Kidney (tissue), 14 donors: ENCODE data around the gene SPINK7. TPM values are rescaled to one million over a fixed set of nuclear protein-coding genes. Genes with fewer than 3 reads are reported as not detected.

Source experiments
- DNase-seq, 5 donors: peaks; one replicate each; pipeline ENCODE4 v3.0.0-alpha.2; 2013 to 2020
- FAIRE-seq: peaks from 2 replicates; lab custom pipeline; 2012; peaks lifted over from hg19 to GRCh38; lab: Jason Lieb, UNC
- H3K27ac ChIP-seq, 2 donors: one replicate each; pipeline ENCODE4 v1.7.0; 2013; ENCODE audit warnings: low read depth in 2 of 2, low read length in 2 of 2, inconsistent platforms in 1 of 2
- H3K27me3 ChIP-seq: one replicate; pipeline ENCODE4 v1.7.1; 2013; ENCODE audit warnings: low read length, inconsistent platforms; ENCODE audit not compliant: control insufficient read depth, insufficient read depth
- H3K36me3 ChIP-seq, 3 donors: one replicate each; pipeline versions ENCODE4 v1.7.0 to v1.7.1; 2013; ENCODE audit warnings: low read length in 3 of 3, control low read depth in 1 of 3, inconsistent platforms in 1 of 3; ENCODE audit not compliant: insufficient read depth in 3 of 3, control insufficient read depth in 2 of 3
- H3K4me1 ChIP-seq, 3 donors: one replicate each; pipeline versions ENCODE4 v1.7.0 to v1.7.1; 2013; ENCODE audit warnings: low read length in 3 of 3, inconsistent platforms in 1 of 3, low read depth in 1 of 3; ENCODE audit not compliant: control insufficient read depth in 2 of 3, insufficient read depth in 2 of 3
- H3K4me3 ChIP-seq, 3 donors: one replicate each; pipeline versions ENCODE4 v1.7.0 to v1.8.1; 2013; ENCODE audit warnings: low read length in 3 of 3, control low read depth in 1 of 3, inconsistent platforms in 1 of 3
- H3K9ac ChIP-seq, 3 donors: one replicate each; pipeline versions ENCODE4 v1.7.0 to v1.7.1; 2013; ENCODE audit warnings: low read length in 3 of 3, control low read depth in 1 of 3, inconsistent platforms in 1 of 3
- H3K9me3 ChIP-seq, 3 donors: one replicate each; pipeline versions ENCODE4 v1.7.0 to v1.7.1; 2013; ENCODE audit warnings: low read length in 3 of 3, control low read depth in 1 of 3, inconsistent platforms in 1 of 3; ENCODE audit not compliant: control insufficient read depth in 2 of 3, insufficient read depth in 1 of 3
- intact Hi-C: fragments of 100-400 bp; cut with DNase I; formaldehyde crosslinking; loops from one replicate; pipeline ENCODE4 v1.11.1; 2022
- polyA plus RNA-seq: library from polyadenylated mRNA; stranded (reverse); fragments of 350-450 nt; fragmentation: Illumina TruSeq; extraction: RNeasy Lipid Tissue Mini Kit (QIAGEN cat#74804); gene quantifications from one replicate; pipeline ENCODE4 v1.2.3, GENCODE V29; 2014; ENCODE audit warnings: low read depth, low replicate concordance; ENCODE audit not compliant: insufficient read depth
- total RNA-seq: library from RNA; stranded (reverse); fragmentation: NEBNext Ultra II Directional; extraction: Animal tissue kit (Norgen Biotek cat#: 25700); gene quantifications from one replicate; pipeline ENCODE4 v1.2.1, GENCODE V29; 2021
- TF ChIP-seq, protein P1 (sequence below): IDR thresholded peaks from 3 replicates; pipeline ENCODE4 v1.5.1; 2012; ENCODE audit warnings: mild to moderate bottlenecking, moderate library complexity, borderline replicate concordance; ENCODE audit not compliant: insufficient read depth; ENCODE audit errors: extremely low read depth
- donor health status: control.
- donor health status: control.
- donor health status: control.
- donor health status: control.
- donor health status: control.
- donor health status: DM: yes; HTN: yes; CAD: no.
- donor health status: Normal renal cell carcinoma (clear cell type).

The SPINK7 gene
- total and polyA plus RNA-seq, 2 donors from 2014 or later, result 1.8 TPM; not detected in 1

DNA sequence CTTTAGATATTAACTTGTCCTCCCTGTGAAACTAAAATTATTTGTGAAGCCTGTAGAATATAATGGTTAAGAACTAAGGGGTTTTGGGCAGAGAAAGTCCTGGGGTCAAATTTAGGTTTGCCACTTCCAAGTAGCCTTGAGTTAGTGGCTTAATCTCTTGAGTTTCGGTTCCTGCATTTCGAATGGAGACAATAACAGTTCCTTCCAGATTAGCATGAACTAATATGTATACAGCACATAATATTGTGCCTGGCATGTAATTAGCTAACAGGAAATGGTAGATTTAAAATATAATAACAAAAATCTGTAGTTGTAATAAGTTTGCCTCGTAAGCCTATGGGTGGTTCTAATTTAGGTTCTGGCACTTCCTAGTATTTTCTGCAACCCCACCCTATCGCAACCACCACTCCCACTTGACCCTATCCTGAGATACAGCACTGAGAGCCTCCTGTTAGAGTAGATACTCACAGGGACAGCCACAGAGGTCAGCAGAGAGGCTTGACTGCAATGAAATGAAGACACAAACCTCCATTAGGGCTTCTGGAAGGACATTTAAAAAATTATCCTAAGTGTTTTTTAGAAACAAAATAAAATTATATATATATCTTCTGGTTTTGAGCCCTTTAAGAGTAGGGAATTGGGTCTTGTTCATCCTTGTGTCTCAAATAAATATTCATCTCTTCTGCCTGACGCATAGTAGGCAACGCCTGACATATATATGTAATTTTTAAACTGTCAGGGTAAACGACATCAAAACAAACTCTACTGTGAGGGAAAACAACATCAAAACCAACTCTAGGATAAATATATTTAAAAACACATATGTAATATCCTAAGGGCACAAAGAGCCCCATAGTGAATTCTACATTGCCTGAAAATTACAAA is 31.6 kb downstream of the SPINK7 start:
- no peaks in the 10 kb centered on the region for H3K36me3 ChIP-seq
- H3K27ac ChIP-seq, result no peak overlapping the region
- no peak overlapping the region for H3K4me3 ChIP-seq
- no peak for FAIRE-seq
- no peaks in the 10 kb centered on the region for H3K27me3 ChIP-seq
- H3K9ac ChIP-seq, result no peak overlapping the region
- no peaks in the 10 kb centered on the region for H3K4me1 ChIP-seq
- TF ChIP-seq, protein P1, sequence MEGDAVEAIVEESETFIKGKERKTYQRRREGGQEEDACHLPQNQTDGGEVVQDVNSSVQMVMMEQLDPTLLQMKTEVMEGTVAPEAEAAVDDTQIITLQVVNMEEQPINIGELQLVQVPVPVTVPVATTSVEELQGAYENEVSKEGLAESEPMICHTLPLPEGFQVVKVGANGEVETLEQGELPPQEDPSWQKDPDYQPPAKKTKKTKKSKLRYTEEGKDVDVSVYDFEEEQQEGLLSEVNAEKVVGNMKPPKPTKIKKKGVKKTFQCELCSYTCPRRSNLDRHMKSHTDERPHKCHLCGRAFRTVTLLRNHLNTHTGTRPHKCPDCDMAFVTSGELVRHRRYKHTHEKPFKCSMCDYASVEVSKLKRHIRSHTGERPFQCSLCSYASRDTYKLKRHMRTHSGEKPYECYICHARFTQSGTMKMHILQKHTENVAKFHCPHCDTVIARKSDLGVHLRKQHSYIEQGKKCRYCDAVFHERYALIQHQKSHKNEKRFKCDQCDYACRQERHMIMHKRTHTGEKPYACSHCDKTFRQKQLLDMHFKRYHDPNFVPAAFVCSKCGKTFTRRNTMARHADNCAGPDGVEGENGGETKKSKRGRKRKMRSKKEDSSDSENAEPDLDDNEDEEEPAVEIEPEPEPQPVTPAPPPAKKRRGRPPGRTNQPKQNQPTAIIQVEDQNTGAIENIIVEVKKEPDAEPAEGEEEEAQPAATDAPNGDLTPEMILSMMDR, result no peak
- intact Hi-C loops, result no loop called here
- DNase-seq, result no peak
- H3K9me3 ChIP-seq, result no peaks in the 10 kb centered on the region

- no peaks in the 10 kb centered on the region for H3K4me1 ChIP-seq
- no peak overlapping the region for H3K27ac ChIP-seq
- FAIRE-seq (no peak), DNase-seq (no peak)
- no peaks in the 10 kb centered on the region for H3K27me3 ChIP-seq
- H3K36me3 ChIP-seq, result no peaks in the 10 kb centered on the region
- no peaks in the 10 kb centered on the region for H3K9me3 ChIP-seq
- TF ChIP-seq, protein P1, result no peak
- intact Hi-C loops, result no loop called here
- H3K9ac ChIP-seq, result no peak overlapping the region
- H3K4me3 ChIP-seq, result no peak overlapping the region
Measured at GRCh38 chr5:148347706-148348105, 35.5 kb downstream of the SPINK7 start.

DNA sequence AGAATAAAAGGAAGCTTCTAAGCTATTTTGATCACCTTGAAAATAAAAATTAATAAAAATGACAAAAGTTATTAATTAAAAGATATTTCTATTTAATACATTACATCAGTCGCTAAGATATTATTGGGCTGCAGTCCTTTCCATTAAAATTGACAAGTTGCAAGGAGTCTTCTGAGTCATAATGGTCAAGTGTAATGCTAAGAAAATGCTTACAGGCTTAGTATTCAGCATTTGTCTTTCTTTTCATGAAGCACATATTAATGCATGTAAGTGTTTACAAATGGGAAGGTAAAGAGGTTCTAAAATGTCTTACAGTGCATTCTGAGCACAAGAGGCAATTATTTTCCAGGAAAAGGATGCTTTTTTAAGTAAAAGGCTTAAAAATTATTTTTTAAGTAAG is 40.5 kb downstream of the SPINK7 start:
- TF ChIP-seq, protein P1, result no peak
- intact Hi-C loops, result no loop called here
- Histone ChIP-seq H3K4me1 (no peaks in the 10 kb centered on the region), H3K36me3 (no peaks in the 10 kb centered on the region), H3K4me3 (no peak overlapping the region), H3K9ac (no peak overlapping the region), H3K9me3 (no peaks in the 10 kb centered on the region), H3K27ac (no peak overlapping the region), H3K27me3 (no peaks in the 10 kb centered on the region)
- FAIRE-seq (no peak), DNase-seq (no peak)

DNA sequence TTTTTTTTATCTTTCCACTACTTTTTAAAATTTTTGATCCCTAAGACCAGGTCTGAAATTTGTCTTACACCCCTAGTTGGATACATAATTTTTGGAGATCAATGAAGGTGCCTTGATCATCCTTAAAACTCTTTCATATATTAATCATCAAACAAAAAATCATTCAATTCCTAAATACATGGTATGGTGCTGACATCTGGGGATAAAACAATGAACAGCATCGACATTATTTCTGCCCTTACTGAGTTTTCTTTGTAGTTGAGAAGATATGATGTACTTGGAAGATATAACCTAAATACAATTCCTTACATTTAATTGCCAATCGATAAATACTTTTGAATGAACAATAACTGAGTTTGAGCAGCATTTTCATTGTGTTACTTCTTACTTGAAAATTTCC is 41.4 kb downstream of the SPINK7 start:
- intact Hi-C loops, result no loop called here

More for the DNA sequence above, 41.4 kb downstream of the SPINK7 start:
- Histone ChIP-seq H3K27me3 (no peaks in the 10 kb centered on the region), H3K27ac (no peak overlapping the region), H3K36me3 (no peaks in the 10 kb centered on the region), H3K9me3 (no peaks in the 10 kb centered on the region), H3K4me3 (no peak overlapping the region), H3K4me1 (no peaks in the 10 kb centered on the region), H3K9ac (no peak overlapping the region)
- TF ChIP-seq, protein P1, result no peak
- no peak for DNase-seq
- no peak for FAIRE-seq
